Endothelial cell of umbilical vein (primary cell): Measurements from ENCODE around the gene KDM4C. TPM values are rescaled to one million over a fixed set of nuclear protein-coding genes. Genes with fewer than 3 reads are reported as not detected.
A peak's percentile ranks its signal among the peaks of the same experiment; 100 is the strongest.

Experiments used
- Bru-seq: library from RNA; stranded (reverse); fragments of 400-500 nt; gene quantifications from one replicate; lab custom pipeline; 2021; lab: Mats Ljungman, UMichigan
- BruChase-seq, 2 experiments: library from RNA; stranded (reverse); fragments of 400-500 nt; gene quantifications; one replicate each; lab custom pipeline; 2021; lab: Mats Ljungman, UMichigan
- BruUV-seq: library from RNA; stranded (reverse); fragments of 400-500 nt; replicated peaks from 2 replicates; lab custom pipeline; 2021; lab: Mats Ljungman, UMichigan
- CTCF ChIA-PET: fragments of 300-600, 350-600 bp; sonication (Branson Sonifier 250); formaldehyde crosslinking; loops from one replicate; lab custom pipeline; 2021; ENCODE audit warnings: antibody characterized with exemption, inconsistent platforms; lab: Charles Lee
- POLR2A ChIA-PET: fragments of 300-600, 350-600 bp; sonication (Branson Sonifier 250); formaldehyde crosslinking; loops from one replicate; lab custom pipeline; 2021; ENCODE audit warnings: antibody characterized with exemption, inconsistent platforms; lab: Charles Lee
- DNase-seq: peaks from one replicate; pipeline ENCODE4 v3.0.0-alpha.2; 2011; ENCODE audit warnings: low read depth, low spot score
- FAIRE-seq: peaks from 2 replicates; lab custom pipeline; 2011; peaks lifted over from hg19 to GRCh38; lab: Jason Lieb, UNC
- H2AFZ ChIP-seq: 2 replicates; pipeline ENCODE4 v1.6.0; 2012; ENCODE audit warnings: low read depth, low read length, control low read depth, inconsistent platforms
- H3K27ac ChIP-seq: 2 replicates; pipeline ENCODE4 v1.5.1; 2011; ENCODE audit warnings: low read depth, mild to moderate bottlenecking, control low read depth, low read length, moderate library complexity; ENCODE audit not compliant: insufficient read depth
- H3K27me3 ChIP-seq, 2 experiments: 2 replicates each; pipeline versions ENCODE4 v1.6.0 to v1.6.1; 2011; ENCODE audit warnings: low read length in 2 of 2, mixed read lengths in 1 of 2; ENCODE audit not compliant: control insufficient read depth in 2 of 2, insufficient read depth in 2 of 2
- H3K36me3 ChIP-seq, 2 experiments: 2 replicates in 1 of 2; 3 replicates in 1 of 2; pipeline ENCODE4 v1.5.1; 2011; ENCODE audit warnings: low read length in 2 of 2, mild to moderate bottlenecking in 1 of 2, moderate library complexity in 1 of 2; ENCODE audit not compliant: control insufficient read depth in 2 of 2, insufficient read depth in 2 of 2; ENCODE audit errors: extremely low read depth in 1 of 2
- H3K4me1 ChIP-seq: 3 replicates; pipeline ENCODE4 v1.5.1; 2011; ENCODE audit warnings: mild to moderate bottlenecking, low read length; ENCODE audit not compliant: control insufficient read depth, insufficient read depth; ENCODE audit errors: extremely low read depth
- H3K4me2 ChIP-seq: 2 replicates; pipeline ENCODE4 v1.6.1; 2011; ENCODE audit warnings: low read length, control low read depth, mixed read lengths; ENCODE audit not compliant: insufficient read depth
- H3K4me3 ChIP-seq, 3 experiments: fragments of 200-600 bp in 1 of 3; sonication (generic), shearing (Covaris generic) in 1 of 3; replicated peaks in 1 of 3; 2 replicates each; pipeline ENCODE4 v1.5.1; 2011 to 2016; ENCODE audit warnings: control low read depth in 3 of 3, low read length in 3 of 3, mild to moderate bottlenecking in 2 of 3, inconsistent platforms in 1 of 3, low read depth in 1 of 3, moderate library complexity in 1 of 3; ENCODE audit not compliant: insufficient read depth in 1 of 3
- H3K79me2 ChIP-seq: 2 replicates; pipeline ENCODE4 v1.6.0; 2012; ENCODE audit warnings: low read length, inconsistent platforms; ENCODE audit not compliant: control insufficient read depth, insufficient read depth
- H3K9ac ChIP-seq: replicated peaks from 2 replicates; pipeline ENCODE3; 2011; ENCODE audit warnings: low read length, control low read depth; ENCODE audit not compliant: insufficient read depth; ENCODE audit errors: extremely low read depth
- H3K9me1 ChIP-seq: replicated peaks from 3 replicates; pipeline ENCODE4 v1.6.0; 2011; ENCODE audit warnings: mild to moderate bottlenecking, low read length; ENCODE audit not compliant: control insufficient read depth, insufficient read depth; ENCODE audit errors: extremely low read depth
- H3K9me3 ChIP-seq: replicated peaks from 2 replicates; pipeline ENCODE4 v1.5.1; 2012; ENCODE audit warnings: low read length, inconsistent platforms; ENCODE audit not compliant: control insufficient read depth, insufficient read depth
- H4K20me1 ChIP-seq: replicated peaks from 2 replicates; pipeline ENCODE3; 2011; ENCODE audit warnings: mild to moderate bottlenecking, low read length; ENCODE audit not compliant: control insufficient read depth, insufficient read depth; ENCODE audit errors: extremely low read depth
- EZH2 ChIP-seq: IDR thresholded peaks from 2 replicates; pipeline ENCODE4 v1.6.1; 2012; ENCODE audit warnings: borderline replicate concordance, low read depth, mild to moderate bottlenecking, moderate library complexity, low read length, inconsistent platforms; ENCODE audit not compliant: severe bottlenecking
- FOS ChIP-seq: IDR thresholded peaks from 2 replicates; pipeline ENCODE4 v1.6.1; 2011; ENCODE audit warnings: mild to moderate bottlenecking, low read length, moderate library complexity, borderline replicate concordance; ENCODE audit not compliant: insufficient read depth
- GATA2 ChIP-seq: IDR thresholded peaks from 2 replicates; pipeline ENCODE4 v1.7.0; 2011; ENCODE audit warnings: low read depth, mild to moderate bottlenecking, moderate library complexity, mixed read lengths, low read length; ENCODE audit not compliant: insufficient read length, insufficient read depth
- JUN ChIP-seq: IDR thresholded peaks from 2 replicates; pipeline ENCODE4 v1.6.1; 2011; ENCODE audit warnings: borderline replicate concordance, low read depth; ENCODE audit not compliant: insufficient read length, insufficient read depth
- MYC ChIP-seq: IDR thresholded peaks from one replicate; pipeline ENCODE4 v1.6.1; 2011; ENCODE audit warnings: mild to moderate bottlenecking, low read depth, low read length
- POLR2A ChIP-seq: IDR thresholded peaks from 2 replicates; pipeline ENCODE4 v1.6.1; 2012; ENCODE audit warnings: low read depth, mild to moderate bottlenecking, control low read depth, low read length
- POLR2AphosphoS5 ChIP-seq: IDR thresholded peaks from 2 replicates; pipeline ENCODE4 v1.6.1; 2012; ENCODE audit warnings: low read depth, mild to moderate bottlenecking, control low read depth, low read length, moderate library complexity; ENCODE audit not compliant: insufficient read depth
- dilution Hi-C: fragments of 300-500 bp; cut with MboI; formaldehyde crosslinking; loops from one replicate; pipeline ENCODE4 v1.15.0; 2019; ENCODE audit warnings: low sequenced_read_pairs; ENCODE audit not compliant: extremely low pct_ligation_motif_present
- intact Hi-C: fragments of 100-400 bp; cut with micrococcal nuclease; formaldehyde crosslinking; loops from one replicate; pipeline ENCODE4 v1.10.0; 2022
- long read RNA-seq: library from polyadenylated mRNA; stranded (forward); transcript quantifications from one replicate; pipeline ENCODE4 v2.0.0, GENCODE V29; 2021
- polyA minus RNA-seq, 3 experiments: library from RNA; depleted of rRNA, polyadenylated mRNA; stranded (reverse); fragments of >200 nt; gene quantifications; 1 replicate in 1 of 3; 2 replicates in 2 of 3; pipeline ENCODE4 v1.2.3, GENCODE V29; 2011
- polyA plus RNA-seq, 4 experiments: library from polyadenylated mRNA; depleted of rRNA in 3 of 4; stranded (reverse) in 3 of 4; unstranded in 1 of 4; fragments of >200 nt; gene quantifications; 2 replicates each; pipeline versions ENCODE4 v1.2.1 to v1.2.3, GENCODE V29; 2011 to 2012; ENCODE audit warnings: missing spikeins in 1 of 4
- total RNA-seq: library from RNA; stranded (reverse); gene quantifications from 2 replicates; pipeline ENCODE4 v1.2.3, GENCODE V29; 2021
- TF ChIP-seq, protein P1 (sequence below): IDR thresholded peaks from 2 replicates; pipeline ENCODE4 v1.6.1; 2011; ENCODE audit not compliant: insufficient read depth, insufficient read length
- TF ChIP-seq, protein P2 (sequence below), 2 donors: IDR thresholded peaks; 1 replicate in 1 of 2; 2 replicates in 1 of 2; pipeline ENCODE4 v1.5.1; 2011; ENCODE audit warnings: low read length in 2 of 2, mild to moderate bottlenecking in 2 of 2, moderate library complexity in 2 of 2, control low read depth in 1 of 2, inconsistent platforms in 1 of 2, low read depth in 1 of 2; ENCODE audit not compliant: insufficient read depth in 1 of 2; ENCODE audit errors: extremely low read depth in 1 of 2

KDM4C gene
- total RNA-seq: 15.0 and 17.5 TPM in 2 replicates
- 3.7 and 5.4 TPM in 2 replicates for polyA plus RNA-seq
- 5.6 and 6.4 TPM in 2 replicates for polyA plus RNA-seq (2011; cell fraction: cytosol; rRNA removed)
- 29.6 and 32.1 TPM in 2 replicates for polyA plus RNA-seq (2011; cell fraction: nucleus; rRNA removed)
- 9.8 and 10.2 TPM in 2 replicates for polyA plus RNA-seq (2012)
- 43.1 and 43.5 TPM in 2 replicates for polyA minus RNA-seq
- polyA minus RNA-seq (2011; cell fraction: cytosol; rRNA and poly(A)+ RNA removed): 15.9 TPM
- polyA minus RNA-seq (2011; cell fraction: nucleus; rRNA and poly(A)+ RNA removed): 107 and 115 TPM in 2 replicates
- Bru-seq, nascent RNA: percentile 68 among the genes with signal in this experiment
- BruChase-seq, experiment 1, labeled RNA remaining after a 6-hour chase: percentile 52 among the genes with signal in this experiment
- percentile 56 among the genes with signal in this experiment for BruChase-seq, experiment 2, labeled RNA remaining after a 2-hour chase
- long read RNA-seq, full-length matches to known transcripts: 5 of 12 reads
- long read RNA-seq, partial matches to known transcripts: 2 of 12 reads
- long read RNA-seq, other reads (novel, unspliced or antisense): 5 of 12 reads

DNA sequence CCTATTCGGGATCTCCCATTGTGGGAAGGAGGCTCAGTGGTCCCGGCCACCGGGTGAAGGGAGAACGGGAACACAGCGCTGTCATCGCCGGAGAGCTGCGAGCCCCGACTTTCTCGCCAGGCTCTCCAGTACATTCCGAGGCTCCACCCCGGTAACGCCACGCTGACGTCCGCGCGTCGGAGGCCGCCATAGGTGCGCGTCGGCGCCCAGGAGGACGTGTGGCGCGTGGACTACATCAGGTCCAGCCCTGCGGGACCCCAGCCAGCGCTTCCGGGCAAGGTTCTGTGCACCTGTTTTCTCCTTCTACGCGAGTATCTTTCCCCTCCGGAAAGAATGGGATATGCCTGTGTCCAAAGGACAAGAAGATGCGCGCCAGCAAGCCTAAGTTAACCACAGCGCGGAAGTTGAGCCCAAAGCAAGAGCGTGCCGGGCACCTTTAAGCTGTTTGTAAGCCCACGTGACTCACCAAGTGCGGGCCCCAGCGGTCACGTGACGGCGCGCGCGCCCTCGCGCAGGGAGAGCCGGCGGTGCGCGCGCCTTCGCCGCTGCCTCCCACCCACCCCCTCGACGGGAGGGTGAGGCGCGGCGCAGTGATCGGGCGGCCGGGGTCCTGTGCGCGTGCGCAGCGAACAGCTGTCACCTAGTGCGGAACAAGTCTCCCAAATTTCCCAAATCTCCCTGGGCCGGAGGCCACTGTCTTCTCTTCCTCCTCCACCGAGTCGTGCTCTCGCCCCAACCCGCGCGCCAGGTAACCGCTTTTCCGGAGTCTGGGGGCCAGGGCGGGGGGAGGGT, at the start of gene KDM4C:
Gene KDM4C (plus strand): TSS at position 518 of the 792 bp plus-strand sequence. CDS start 35,016 bp downstream, outside the sequence.
- CTCF ChIA-PET: interaction anchor here (0.9 to 1.5 kb wide), 5 partner anchors 18 to 703 kb away, joined by 3 to 7 read pairs (median 4); no protein-coding TSS in a partner anchor
- H2AFZ ChIP-seq: peak within 1 kb of the TSS; percentile 94
- intact Hi-C loops (loop anchor here (1.0 to 5.0 kb wide), 6 partner anchors 23 to 145 kb away; no protein-coding TSS in a partner anchor), dilution Hi-C loops (no loop called here)
- H3K79me2 ChIP-seq: peaks cover 12% of the 10 kb centered on the region
- H3K9ac ChIP-seq: peak within 1 kb of the TSS; percentile 97
- peak; percentile 97 for DNase-seq
- no peak for FAIRE-seq
- H3K9me1 ChIP-seq: no peaks in the 10 kb centered on the region
- TF ChIP-seq EZH2: no peak
- no peak for TF ChIP-seq MYC
- TF ChIP-seq FOS: peak; percentile 3
- no peak for TF ChIP-seq GATA2
- TF ChIP-seq POLR2AphosphoS5: peak; percentile 88
- no peak for TF ChIP-seq JUN
- TF ChIP-seq, protein P1, sequence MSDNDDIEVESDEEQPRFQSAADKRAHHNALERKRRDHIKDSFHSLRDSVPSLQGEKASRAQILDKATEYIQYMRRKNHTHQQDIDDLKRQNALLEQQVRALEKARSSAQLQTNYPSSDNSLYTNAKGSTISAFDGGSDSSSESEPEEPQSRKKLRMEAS: peak; percentile 99
- peak; percentile 92 for TF ChIP-seq POLR2A
- TF ChIP-seq, protein P2, sequence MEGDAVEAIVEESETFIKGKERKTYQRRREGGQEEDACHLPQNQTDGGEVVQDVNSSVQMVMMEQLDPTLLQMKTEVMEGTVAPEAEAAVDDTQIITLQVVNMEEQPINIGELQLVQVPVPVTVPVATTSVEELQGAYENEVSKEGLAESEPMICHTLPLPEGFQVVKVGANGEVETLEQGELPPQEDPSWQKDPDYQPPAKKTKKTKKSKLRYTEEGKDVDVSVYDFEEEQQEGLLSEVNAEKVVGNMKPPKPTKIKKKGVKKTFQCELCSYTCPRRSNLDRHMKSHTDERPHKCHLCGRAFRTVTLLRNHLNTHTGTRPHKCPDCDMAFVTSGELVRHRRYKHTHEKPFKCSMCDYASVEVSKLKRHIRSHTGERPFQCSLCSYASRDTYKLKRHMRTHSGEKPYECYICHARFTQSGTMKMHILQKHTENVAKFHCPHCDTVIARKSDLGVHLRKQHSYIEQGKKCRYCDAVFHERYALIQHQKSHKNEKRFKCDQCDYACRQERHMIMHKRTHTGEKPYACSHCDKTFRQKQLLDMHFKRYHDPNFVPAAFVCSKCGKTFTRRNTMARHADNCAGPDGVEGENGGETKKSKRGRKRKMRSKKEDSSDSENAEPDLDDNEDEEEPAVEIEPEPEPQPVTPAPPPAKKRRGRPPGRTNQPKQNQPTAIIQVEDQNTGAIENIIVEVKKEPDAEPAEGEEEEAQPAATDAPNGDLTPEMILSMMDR (IDR thresholded peaks at IDR 0.05; ENCODE audit: extremely low read depth in 1 of 2, insufficient read depth in 1 of 2, low read depth in 1 of 2, low read length in 2 of 2): no peak
- peak within 1 kb of the TSS; percentile 84 to 92 (median 87) for H3K4me3 ChIP-seq
- peak within 1 kb of the TSS; percentile 85 for H3K4me2 ChIP-seq
- H3K4me1 ChIP-seq: peaks cover 10% of the 10 kb centered on the region
- peak within 1 kb of the TSS; percentile 93 for H3K27ac ChIP-seq
- TSS peak; percentile 91 for BruUV-seq
- H4K20me1 ChIP-seq: no peaks in the 10 kb centered on the region
- H3K27me3 ChIP-seq: peaks cover 0 to 2% of the 10 kb centered on the region in 2 experiments
- H3K36me3 ChIP-seq: no peaks in the 10 kb centered on the region
- POLR2A ChIA-PET: interaction anchor here (1.0 to 2.0 kb wide), 3 partner anchors 22 to 76 kb away, joined by 3 to 7 read pairs (median 4); no protein-coding TSS in a partner anchor
- H3K9me3 ChIP-seq: no peaks in the 10 kb centered on the region
